Psoas muscle (tissue), 8 donors: ENCODE measurements around the gene GAD2. TPM values are rescaled to one million over a fixed set of nuclear protein-coding genes. Genes with fewer than 3 reads are reported as not detected.

Experiments
- ATAC-seq, 4 donors: fragments of 200-7000 bp; cut with Tn5 transposase; one replicate each; pipeline ENCODE4 v1.9.1; 2020; ENCODE audit warnings: moderate library complexity in 3 of 4, mild to moderate bottlenecking in 2 of 4
- DNase-seq, 2 donors: peaks; one replicate each; pipeline ENCODE4 v3.0.0-alpha.2; 2020
- H3K27ac ChIP-seq: fragments of 200-600 bp; one replicate; pipeline ENCODE4 v1.8.0; 2022
- H3K27me3 ChIP-seq, 3 donors: fragments of 200-600 bp in 1 of 3; one replicate each; pipeline versions ENCODE4 v1.6.1 to v1.8.0; 2013 to 2022; ENCODE audit warnings: low read length in 2 of 3, mild to moderate bottlenecking in 2 of 3, moderate library complexity in 1 of 3; ENCODE audit not compliant: insufficient read depth in 3 of 3
- H3K36me3 ChIP-seq, 2 donors: fragments of 200-600 bp in 1 of 2; one replicate each; pipeline versions ENCODE4 v1.6.1 to v1.8.0; 2013 to 2022; ENCODE audit warnings: low read depth in 1 of 2, mild to moderate bottlenecking in 1 of 2, moderate library complexity in 1 of 2; ENCODE audit not compliant: insufficient read depth in 1 of 2
- H3K4me1 ChIP-seq: fragments of 200-600 bp; one replicate; pipeline ENCODE4 v1.8.0; 2022
- H3K4me3 ChIP-seq: fragments of 200-600 bp; one replicate; pipeline ENCODE4 v1.8.0; 2022; ENCODE audit warnings: mild to moderate bottlenecking
- H3K9me3 ChIP-seq: fragments of 200-600 bp; one replicate; pipeline ENCODE4 v1.8.0; 2022
- WGBS, 3 donors: extraction: QIAGEN DNeasy Blood & Tissue Kit; methylation state at CpG; one replicate each; pipeline versions ENCODE4 v1.1.6 to v1.1.7; 2013; 5-methylcytosine and 5-hydroxymethylcytosine counted together
- intact Hi-C, 2 donors: fragments of 100-400 bp; cut with DNase I; formaldehyde crosslinking; loops; one replicate each; pipeline versions ENCODE4 v1.11.0 to v1.14.2; 2022
- polyA plus RNA-seq, 3 donors: library from polyadenylated mRNA; stranded (reverse); fragments of 200-250 nt; gene quantifications; one replicate each; pipeline ENCODE4 v1.2.3, GENCODE V29; 2013
- total RNA-seq, 4 donors: library from RNA; stranded (reverse); fragmentation: NEBNext Ultra II Directional in 2 of 4; extraction: Animal tissue kit (Norgen Biotek cat#: 25700) in 2 of 4; gene quantifications; one replicate each; pipeline versions ENCODE4 v1.2.1 to v1.2.4, GENCODE V29; 2021 to 2023
- TF ChIP-seq, protein P1 (sequence below): fragments of 200-600 bp; IDR thresholded peaks from one replicate; pipeline ENCODE4 v1.8.0; 2022; ENCODE audit warnings: antibody characterized with exemption
- donor health status: healthy with polysubstance abuse.
- donor health status: DM: no; HTN: no; CAD: no; lungs with moderate emphysema.
- donor health status: Bipolar disorder and iron deficiency.
- donor health status: healthy.
- donor health status: DM: yes; HTN: yes; CAD: no.
- donor health status: DM: no; HTN: no; CAD: no.
- donor health status: DM: no; HTN: no; CAD: no.
- donor health status: DM: yes; HTN: yes; CAD: no.

The GAD2 gene
- total and polyA plus RNA-seq, 7 donors, result 0.01 TPM; not detected in 6

DNA sequence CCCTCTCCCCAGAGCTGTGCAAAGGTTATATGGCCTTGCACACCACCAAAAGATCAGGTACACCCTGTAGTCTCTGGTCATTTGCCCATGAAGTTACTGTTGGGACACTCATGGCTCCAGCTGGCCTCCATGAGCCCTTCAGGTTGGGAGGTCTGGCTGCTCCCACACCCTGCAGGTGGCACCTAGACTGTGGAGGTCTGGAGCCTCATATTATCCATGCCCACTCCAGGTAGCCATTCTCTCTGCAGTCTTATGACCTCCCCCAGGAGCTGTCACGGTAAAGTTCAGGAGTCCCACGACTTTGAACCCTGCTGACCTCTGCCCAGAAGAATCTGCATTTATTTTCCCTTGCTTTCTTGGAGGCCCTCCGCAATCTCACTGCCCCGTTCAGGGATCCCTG, 39.2 kb upstream of the GAD2 start:
- Histone ChIP-seq H3K9me3 (no peaks in the 10 kb centered on the region), H3K27me3 (no peaks in the 10 kb centered on the region), H3K4me3 (no peak overlapping the region), H3K4me1 (no peaks in the 10 kb centered on the region), H3K27ac (no peak overlapping the region), H3K36me3 (no peaks in the 10 kb centered on the region)
- intact Hi-C loops, result no loop called here
- WGBS, 3 donors, result 74 to 78% (median 77%) methylated on average over 4 of the region's 4 CpGs
- ATAC-seq (no peak), DNase-seq (no peak)
- TF ChIP-seq, protein P1, sequence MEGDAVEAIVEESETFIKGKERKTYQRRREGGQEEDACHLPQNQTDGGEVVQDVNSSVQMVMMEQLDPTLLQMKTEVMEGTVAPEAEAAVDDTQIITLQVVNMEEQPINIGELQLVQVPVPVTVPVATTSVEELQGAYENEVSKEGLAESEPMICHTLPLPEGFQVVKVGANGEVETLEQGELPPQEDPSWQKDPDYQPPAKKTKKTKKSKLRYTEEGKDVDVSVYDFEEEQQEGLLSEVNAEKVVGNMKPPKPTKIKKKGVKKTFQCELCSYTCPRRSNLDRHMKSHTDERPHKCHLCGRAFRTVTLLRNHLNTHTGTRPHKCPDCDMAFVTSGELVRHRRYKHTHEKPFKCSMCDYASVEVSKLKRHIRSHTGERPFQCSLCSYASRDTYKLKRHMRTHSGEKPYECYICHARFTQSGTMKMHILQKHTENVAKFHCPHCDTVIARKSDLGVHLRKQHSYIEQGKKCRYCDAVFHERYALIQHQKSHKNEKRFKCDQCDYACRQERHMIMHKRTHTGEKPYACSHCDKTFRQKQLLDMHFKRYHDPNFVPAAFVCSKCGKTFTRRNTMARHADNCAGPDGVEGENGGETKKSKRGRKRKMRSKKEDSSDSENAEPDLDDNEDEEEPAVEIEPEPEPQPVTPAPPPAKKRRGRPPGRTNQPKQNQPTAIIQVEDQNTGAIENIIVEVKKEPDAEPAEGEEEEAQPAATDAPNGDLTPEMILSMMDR, result no peak

DNA sequence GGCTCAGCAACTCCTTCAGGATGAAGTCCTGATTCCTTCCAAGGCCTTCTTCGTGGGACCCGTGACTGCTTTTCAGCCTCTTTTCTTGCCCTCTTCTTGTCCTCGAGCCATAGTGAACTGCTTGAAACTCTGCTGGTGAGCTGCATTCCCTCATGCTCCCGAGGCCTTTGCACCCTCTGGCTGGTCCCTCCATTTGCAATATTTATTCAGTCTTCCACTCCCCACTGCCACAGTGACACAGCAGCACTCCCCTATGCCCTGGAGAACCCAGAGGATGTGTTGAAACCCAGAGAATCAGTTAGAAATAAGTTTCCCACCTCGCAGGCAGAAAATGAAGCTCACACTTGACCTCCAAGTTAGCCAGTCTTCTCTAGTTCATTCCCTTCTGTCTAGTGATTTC, 22.3 kb upstream of the GAD2 start:
- no peak for ATAC-seq

DNA sequence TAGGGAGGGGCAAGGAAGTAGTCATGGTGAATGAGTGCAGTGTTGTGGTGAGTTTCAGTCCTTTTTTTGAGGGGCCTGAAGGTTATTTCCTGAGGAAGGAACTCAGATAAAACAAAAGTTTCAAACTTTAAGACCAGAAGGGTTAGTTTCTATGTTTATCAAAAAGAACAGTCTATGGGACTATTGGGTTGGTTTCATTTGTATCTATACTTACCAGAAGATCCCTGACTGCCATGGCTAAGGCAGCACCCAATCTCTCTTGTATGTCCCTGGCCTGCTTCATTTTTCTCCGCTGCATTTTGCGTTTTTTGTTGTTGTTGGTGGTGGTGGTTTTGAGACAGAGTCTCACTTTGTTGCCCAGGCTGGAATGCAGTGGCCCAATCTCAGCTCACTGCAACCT, 19.3 kb upstream of the GAD2 start:
- Histone ChIP-seq H3K9me3 (no peaks in the 10 kb centered on the region), H3K27ac (no peak overlapping the region), H3K36me3 (no peaks in the 10 kb centered on the region), H3K4me1 (no peaks in the 10 kb centered on the region), H3K4me3 (no peak overlapping the region), H3K27me3 (no peaks in the 10 kb centered on the region)
- DNase-seq, result no peak
- TF ChIP-seq, protein P1, result no peak
- intact Hi-C loops, result no loop called here
- 89 to 93% (median 92%) methylated on average over 2 of the region's 2 CpGs for WGBS, 3 donors
- no peak for ATAC-seq

More for the DNA sequence above, 22.3 kb upstream of the GAD2 start:
- H3K36me3 ChIP-seq, result no peaks in the 10 kb centered on the region
- H3K27ac ChIP-seq, result no peak overlapping the region
- no peaks in the 10 kb centered on the region for H3K9me3 ChIP-seq
- DNase-seq, result no peak
- TF ChIP-seq, protein P1, result no peak
- H3K27me3 ChIP-seq, result no peaks in the 10 kb centered on the region
- no peaks in the 10 kb centered on the region for H3K4me1 ChIP-seq
- 57 to 72% (median 66%) methylated on average over 5 of the region's 5 CpGs for WGBS, 3 donors
- no peak overlapping the region for H3K4me3 ChIP-seq
- intact Hi-C loops, result no loop called here

DNA sequence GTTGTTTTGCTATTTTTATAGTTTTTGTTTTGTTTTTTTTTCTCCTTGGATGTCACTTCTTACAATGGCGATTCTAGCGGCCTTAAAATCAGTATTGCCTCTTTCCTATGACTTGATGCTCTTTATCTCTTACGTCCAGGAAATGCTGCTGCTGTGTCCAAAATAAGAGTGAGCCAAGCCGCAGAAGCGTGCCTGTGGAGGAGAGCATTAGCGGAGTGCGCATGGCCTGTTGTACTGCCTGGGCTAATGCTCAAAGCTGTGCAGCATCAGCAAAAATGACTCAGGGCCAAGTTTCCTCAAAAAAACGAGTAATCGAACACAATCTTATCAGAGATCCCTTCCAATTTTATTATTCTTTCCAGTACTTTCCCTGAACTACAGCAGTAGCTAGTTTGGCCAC, 18.5 kb upstream of the GAD2 start:
- TF ChIP-seq, protein P1, result no peak

DNA sequence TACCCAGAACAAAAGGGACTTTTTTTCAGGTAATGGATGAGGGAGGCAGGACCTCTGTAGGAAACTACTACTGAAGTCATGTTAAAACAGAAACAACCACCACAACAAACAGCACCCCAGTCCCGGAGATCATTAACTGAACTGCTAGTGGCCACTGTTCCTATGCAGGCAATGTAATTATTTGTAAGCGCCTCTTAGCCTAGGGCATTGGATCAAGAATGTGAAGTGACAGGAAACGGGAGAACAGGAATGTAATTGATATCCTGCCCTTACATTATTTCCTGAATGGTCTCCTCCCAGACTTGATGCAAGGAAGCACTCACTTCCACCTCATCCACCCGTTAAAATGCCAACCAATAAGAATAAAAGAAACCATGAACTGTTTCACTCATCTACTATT, 16.7 kb upstream of the GAD2 start:
- TF ChIP-seq, protein P1, result no peak
- 37 to 46% (median 41%) methylated on average over 4 of the region's 4 CpGs for WGBS, 3 donors
- Histone ChIP-seq H3K4me1 (no peaks in the 10 kb centered on the region), H3K27me3 (no peaks in the 10 kb centered on the region), H3K9me3 (no peaks in the 10 kb centered on the region), H3K36me3 (no peaks in the 10 kb centered on the region), H3K27ac (no peak overlapping the region), H3K4me3 (no peak overlapping the region)
- ATAC-seq (no peak), DNase-seq (no peak)
- intact Hi-C loops, result no loop called here

More for the DNA sequence above, 18.5 kb upstream of the GAD2 start:
- DNase-seq (no peak), ATAC-seq (no peak)
- Histone ChIP-seq H3K9me3 (no peaks in the 10 kb centered on the region), H3K4me3 (no peak overlapping the region), H3K27ac (no peak overlapping the region), H3K4me1 (no peaks in the 10 kb centered on the region), H3K36me3 (no peaks in the 10 kb centered on the region), H3K27me3 (no peaks in the 10 kb centered on the region)
- 82 to 89% (median 84%) methylated on average over 9 of the region's 9 CpGs for WGBS, 3 donors
- intact Hi-C loops, result no loop called here
